D721Med (cell line): ENCODE results near the gene RNGTT.
"Not testable (repeated sequence)": the region's sequence is repeated elsewhere in the genome, so short reads cannot be mapped to it uniquely, and the experiment has no call there.

Experiments used
- DNase-seq: peaks from one replicate; pipeline ENCODE4 v3.0.0; 2011; ENCODE audit warnings: low spot score; ENCODE audit not compliant: insufficient read length
- FAIRE-seq: peaks from 2 replicates; lab custom pipeline; 2011; peaks lifted over from hg19 to GRCh38; lab: Jason Lieb, UNC
- CTCF ChIP-seq: IDR thresholded peaks from 2 replicates; pipeline ENCODE4 v1.5.1; 2012; ENCODE audit warnings: mild to moderate bottlenecking, control low read depth; ENCODE audit not compliant: insufficient read depth; ENCODE audit errors: missing control alignments

Gene RNGTT

GRCh38 chr6:88913471-88913870 lies 49.9 kb downstream of the RNGTT start:
- FAIRE-seq, result no peak
- TF ChIP-seq CTCF, result no peak

GRCh38 chr6:88910922-88911778 lies 52.3 kb downstream of the RNGTT start:
- FAIRE-seq (no peak), DNase-seq (no peak)
- no peak for TF ChIP-seq CTCF

More at GRCh38 chr6:88913471-88913870, 49.9 kb downstream of the RNGTT start:
- no peak for DNase-seq

GRCh38 chr6:88908598-88909548 lies 54.5 kb downstream of the RNGTT start:
- FAIRE-seq, result no peak
- no peak for TF ChIP-seq CTCF
- no peak for DNase-seq

GRCh38 chr6:88907148-88907547 lies 56.3 kb downstream of the RNGTT start:
- not testable (repeated sequence) for FAIRE-seq, DNase-seq

- FAIRE-seq (peak; percentile 16), DNase-seq (no peak)
- no peak for TF ChIP-seq CTCF
Observed at GRCh38 chr6:88899569-88900316, 63.7 kb downstream of the RNGTT start.

- no peak for TF ChIP-seq CTCF
- FAIRE-seq (peak; percentile 16), DNase-seq (no peak)
Observed at GRCh38 chr6:88895911-88896310, 67.5 kb downstream of the RNGTT start.
